ENCODE measurements around the gene CACNA2D1.
"Not testable (repeated sequence)": the region's sequence is repeated elsewhere in the genome, so short reads cannot be mapped to it uniquely, and the experiment has no call there.

The CACNA2D1 gene

GRCh38 chr7:82029236-82029913, 414.2 kb downstream of the CACNA2D1 start:
- DNase-seq = no peak

GRCh38 chr7:82028097-82028496, 415.5 kb downstream of the CACNA2D1 start:
- no peak for DNase-seq

- DNase-seq = no peak
These were observed 421.9 kb downstream of the CACNA2D1 start for GRCh38 chr7:82021713-82022112.

GRCh38 chr7:82021036-82021435, 422.5 kb downstream of the CACNA2D1 start:
- no peak for DNase-seq

- no peak for DNase-seq
These were observed 423.8 kb downstream of the CACNA2D1 start for GRCh38 chr7:82019551-82020475.

GRCh38 chr7:82018226-82018625, 425.4 kb downstream of the CACNA2D1 start:
- no peak for DNase-seq

GRCh38 chr7:82017334-82017943, 426.1 kb downstream of the CACNA2D1 start:
- no peak for DNase-seq

GRCh38 chr7:82015751-82016150, 427.8 kb downstream of the CACNA2D1 start:
- no peak for DNase-seq

- not testable (repeated sequence) for DNase-seq
These were observed 429.0 kb downstream of the CACNA2D1 start for GRCh38 chr7:82014574-82014973.

GRCh38 chr7:82012453-82012852, 431.1 kb downstream of the CACNA2D1 start:
- no peak for DNase-seq

- no peak for DNase-seq
These were observed 433.2 kb downstream of the CACNA2D1 start for GRCh38 chr7:82010416-82010815.

GRCh38 chr7:82007315-82007714, 436.3 kb downstream of the CACNA2D1 start:
- DNase-seq = no peak

- DNase-seq = no peak
These were observed 438.5 kb downstream of the CACNA2D1 start for GRCh38 chr7:82005056-82005455.

GRCh38 chr7:81993186-81993585, 450.4 kb downstream of the CACNA2D1 start:
- no peak for DNase-seq

GRCh38 chr7:81990395-81990794, 453.2 kb downstream of the CACNA2D1 start:
- no peak for DNase-seq

- no peak for DNase-seq
These were observed 456.7 kb downstream of the CACNA2D1 start for GRCh38 chr7:81986723-81987470.

- no peak for DNase-seq
These were observed 460.2 kb downstream of the CACNA2D1 start for GRCh38 chr7:81983406-81983805.

GRCh38 chr7:81973117-81973516, 470.5 kb downstream of the CACNA2D1 start:
- no peak for DNase-seq

- DNase-seq = no peak
These were observed 483.6 kb downstream of the CACNA2D1 start for GRCh38 chr7:81960026-81960425.

- DNase-seq = no peak
These were observed 486.1 kb downstream of the CACNA2D1 start for GRCh38 chr7:81957517-81957916.

GRCh38 chr7:81956520-81956919, 487.1 kb downstream of the CACNA2D1 start:
- DNase-seq = no peak

GRCh38 chr7:81949306-81949705, 494.3 kb downstream of the CACNA2D1 start:
- no peak for DNase-seq

GRCh38 chr7:81944058-81944457, 499.5 kb downstream of the CACNA2D1 start:
- no peak for DNase-seq
